HepG2 (cell line): ENCODE measurements around the gene PALM. TPM values are rescaled to one million over a fixed set of nuclear protein-coding genes. Genes with fewer than 3 reads are reported as not detected.

Experiments
- ARNT ChIP-seq: fragments of 450-650 bp; IDR thresholded peaks from 2 replicates; pipeline ENCODE4 v1.6.1; 2017
- ASH2L ChIP-seq: fragments of 300-600, 200-600 bp; sonication (generic); IDR thresholded peaks from 2 replicates; pipeline ENCODE4 v1.7.0; 2017; ENCODE audit warnings: low read depth, mild to moderate bottlenecking, moderate library complexity, mixed read lengths, low read length; ENCODE audit not compliant: insufficient read length
- CBX5 ChIP-seq: sonication (generic); formaldehyde crosslinking; IDR thresholded peaks from 2 replicates; pipeline ENCODE4 v1.4.0; 2020; ENCODE audit warnings: missing genetic modification reagents, borderline replicate concordance
- CC2D1A ChIP-seq: sonication (generic); formaldehyde crosslinking; IDR thresholded peaks from 2 replicates; pipeline ENCODE4 v1.8.1; 2023; ENCODE audit warnings: mild to moderate bottlenecking, missing genetic modification reagents
- FOXC1 ChIP-seq: sonication (generic); formaldehyde crosslinking; IDR thresholded peaks from 2 replicates; pipeline ENCODE4 v1.8.0; 2022; ENCODE audit warnings: mild to moderate bottlenecking, missing genetic modification reagents, borderline replicate concordance
- KMT2B ChIP-seq: IDR thresholded peaks from 2 replicates; pipeline ENCODE4 v1.6.1; 2016; ENCODE audit warnings: missing genetic modification reagents, missing compliant biosample characterization
- MED1 ChIP-seq: sonication (generic); formaldehyde crosslinking; IDR thresholded peaks from 2 replicates; pipeline ENCODE4 v1.4.0; 2020; ENCODE audit warnings: missing genetic modification reagents
- NFATC3 ChIP-seq: sonication (generic); formaldehyde crosslinking; IDR thresholded peaks from 2 replicates; pipeline ENCODE4 v1.5.1; 2020; ENCODE audit warnings: mild to moderate bottlenecking, missing genetic modification reagents
- NFE2 ChIP-seq: sonication (generic); formaldehyde crosslinking; IDR thresholded peaks from 2 replicates; pipeline ENCODE4 v1.4.0; 2020; ENCODE audit warnings: missing genetic modification reagents
- RBFOX2 ChIP-seq: fragments of 200-400 bp; formaldehyde crosslinking; IDR thresholded peaks from 2 replicates; pipeline ENCODE4 v1.6.1; 2017; ENCODE audit warnings: low read depth, mild to moderate bottlenecking, low read length
- SIX1 ChIP-seq: sonication (generic); formaldehyde crosslinking; IDR thresholded peaks from 2 replicates; pipeline ENCODE4 v1.4.0; 2020; ENCODE audit warnings: missing genetic modification reagents, borderline replicate concordance
- SMARCC2 ChIP-seq: fragments of 450-650 bp; IDR thresholded peaks from 2 replicates; pipeline ENCODE4 v1.6.1; 2017; ENCODE audit warnings: antibody characterized with exemption, mild to moderate bottlenecking
- SMC3 ChIP-seq: IDR thresholded peaks from 2 replicates; pipeline ENCODE4 v1.6.1; 2011; ENCODE audit warnings: low read length, improper control_type of control experiment
- U2AF1 ChIP-seq: fragments of 200-400 bp; formaldehyde crosslinking; optimal IDR thresholded peaks from 2 replicates; pipeline ENCODE3; 2017; ENCODE audit warnings: mild to moderate bottlenecking, low read depth, low read length
- ZFAT ChIP-seq: sonication (generic); formaldehyde crosslinking; conservative IDR thresholded peaks from 2 replicates; pipeline ENCODE4 v1.8.1; 2023; ENCODE audit warnings: missing genetic modification reagents, inconsistent platforms
- ZNF766 ChIP-seq: sonication (generic); formaldehyde crosslinking; IDR thresholded peaks from 2 replicates; pipeline ENCODE4 v1.5.0; 2020; ENCODE audit warnings: missing genetic modification reagents, borderline replicate concordance
- polyA plus RNA-seq, 8 experiments: library from polyadenylated mRNA; depleted of rRNA in 3 of 8; stranded (reverse) in 7 of 8; unstranded in 1 of 8; fragments of >200 nt; fragmentation: Illumina TruSeq in 4 of 8; extraction: Trizol in 4 of 8; gene quantifications; 2 replicates each; pipeline versions ENCODE4 v1.2.1 to v1.2.3, GENCODE V29; 2011 to 2016; ENCODE audit warnings: low read depth in 4 of 8, missing spikeins in 1 of 8, mixed read lengths in 1 of 8; ENCODE audit not compliant: insufficient read depth in 1 of 8
- total RNA-seq, 5 experiments: library from RNA; depleted of rRNA; stranded (reverse); fragments of >200 nt; fragmentation: Illumina TruSeq; extraction: Trizol; gene quantifications; 2 replicates each; pipeline ENCODE4 v1.2.3, GENCODE V29; 2016; ENCODE audit warnings: low read depth in 1 of 5
- TF ChIP-seq, protein P1 (sequence below): sonication (generic); formaldehyde crosslinking; IDR thresholded peaks from 2 replicates; pipeline ENCODE4 v1.4.0; 2020; ENCODE audit warnings: missing genetic modification reagents
- TF ChIP-seq, protein P2 (sequence below): sonication (generic); formaldehyde crosslinking; IDR thresholded peaks from 2 replicates; pipeline ENCODE4 v1.4.0; 2020; ENCODE audit warnings: missing genetic modification reagents, mild to moderate bottlenecking, borderline replicate concordance
- TF ChIP-seq, protein P3 (sequence below): sonication (generic); formaldehyde crosslinking; IDR thresholded peaks from 2 replicates; pipeline ENCODE4 v1.9.0; 2021; ENCODE audit warnings: missing genetic modification reagents, borderline replicate concordance
- TF ChIP-seq, protein P4 (sequence below): sonication (generic); formaldehyde crosslinking; IDR thresholded peaks from 2 replicates; pipeline ENCODE4 v1.5.0; 2020; ENCODE audit warnings: mild to moderate bottlenecking, missing genetic modification reagents, borderline replicate concordance

The PALM gene
- total and polyA plus RNA-seq, 2 of the 13 experiments (the other 11 are each of a cell fraction or from before 2014, with no cell fraction given) = 4.0 to 9.7 TPM

DNA sequence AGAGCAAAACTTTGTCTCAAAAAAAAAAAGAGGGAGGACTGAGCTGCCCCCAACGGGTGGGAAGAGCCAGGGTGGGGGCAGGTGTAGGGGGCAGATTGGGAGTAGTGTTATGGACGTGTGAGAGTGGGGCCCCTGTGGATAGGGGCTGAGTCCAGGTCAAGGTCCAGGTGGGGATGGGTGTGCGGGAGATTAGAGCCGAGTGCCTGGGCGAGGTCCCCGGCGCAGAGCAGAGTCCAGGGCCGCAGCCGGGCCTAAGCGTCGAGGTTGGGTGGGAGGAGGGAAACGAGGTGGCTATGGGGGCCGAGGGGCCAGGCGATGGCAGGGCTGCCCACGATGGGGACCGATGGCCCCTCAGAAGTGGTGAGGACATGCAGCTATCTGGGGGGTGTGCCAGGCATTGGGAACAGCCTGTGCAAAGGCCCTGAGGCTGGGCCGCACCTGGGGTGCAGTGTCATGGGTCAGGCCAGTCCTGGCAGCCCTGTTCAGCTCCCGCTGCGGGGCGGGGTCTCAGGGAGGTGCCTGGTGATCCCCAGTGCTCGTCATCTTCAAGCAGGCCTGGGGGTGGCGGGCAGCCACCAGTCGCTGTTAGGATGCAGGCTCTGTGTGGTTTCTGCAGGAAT lies 29.9 kb downstream of the PALM start (continued):
- TF ChIP-seq, protein P1, sequence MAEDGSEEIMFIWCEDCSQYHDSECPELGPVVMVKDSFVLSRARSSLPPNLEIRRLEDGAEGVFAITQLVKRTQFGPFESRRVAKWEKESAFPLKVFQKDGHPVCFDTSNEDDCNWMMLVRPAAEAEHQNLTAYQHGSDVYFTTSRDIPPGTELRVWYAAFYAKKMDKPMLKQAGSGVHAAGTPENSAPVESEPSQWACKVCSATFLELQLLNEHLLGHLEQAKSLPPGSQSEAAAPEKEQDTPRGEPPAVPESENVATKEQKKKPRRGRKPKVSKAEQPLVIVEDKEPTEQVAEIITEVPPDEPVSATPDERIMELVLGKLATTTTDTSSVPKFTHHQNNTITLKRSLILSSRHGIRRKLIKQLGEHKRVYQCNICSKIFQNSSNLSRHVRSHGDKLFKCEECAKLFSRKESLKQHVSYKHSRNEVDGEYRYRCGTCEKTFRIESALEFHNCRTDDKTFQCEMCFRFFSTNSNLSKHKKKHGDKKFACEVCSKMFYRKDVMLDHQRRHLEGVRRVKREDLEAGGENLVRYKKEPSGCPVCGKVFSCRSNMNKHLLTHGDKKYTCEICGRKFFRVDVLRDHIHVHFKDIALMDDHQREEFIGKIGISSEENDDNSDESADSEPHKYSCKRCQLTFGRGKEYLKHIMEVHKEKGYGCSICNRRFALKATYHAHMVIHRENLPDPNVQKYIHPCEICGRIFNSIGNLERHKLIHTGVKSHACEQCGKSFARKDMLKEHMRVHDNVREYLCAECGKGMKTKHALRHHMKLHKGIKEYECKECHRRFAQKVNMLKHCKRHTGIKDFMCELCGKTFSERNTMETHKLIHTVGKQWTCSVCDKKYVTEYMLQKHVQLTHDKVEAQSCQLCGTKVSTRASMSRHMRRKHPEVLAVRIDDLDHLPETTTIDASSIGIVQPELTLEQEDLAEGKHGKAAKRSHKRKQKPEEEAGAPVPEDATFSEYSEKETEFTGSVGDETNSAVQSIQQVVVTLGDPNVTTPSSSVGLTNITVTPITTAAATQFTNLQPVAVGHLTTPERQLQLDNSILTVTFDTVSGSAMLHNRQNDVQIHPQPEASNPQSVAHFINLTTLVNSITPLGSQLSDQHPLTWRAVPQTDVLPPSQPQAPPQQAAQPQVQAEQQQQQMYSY = no peak
- TF ChIP-seq CC2D1A (CRISPR knock-in tag) = no peak
- TF ChIP-seq ZFAT (CRISPR knock-in tag) = no peak
- TF ChIP-seq SMARCC2 = no peak
- peak; percentile 90 for TF ChIP-seq MED1 (CRISPR knock-in tag)
- peak; percentile 53 for TF ChIP-seq U2AF1
- no peak for TF ChIP-seq SMC3
- peak; percentile 82; the same call in 1 of the 2 replicates for TF ChIP-seq CBX5
- TF ChIP-seq, protein P2, sequence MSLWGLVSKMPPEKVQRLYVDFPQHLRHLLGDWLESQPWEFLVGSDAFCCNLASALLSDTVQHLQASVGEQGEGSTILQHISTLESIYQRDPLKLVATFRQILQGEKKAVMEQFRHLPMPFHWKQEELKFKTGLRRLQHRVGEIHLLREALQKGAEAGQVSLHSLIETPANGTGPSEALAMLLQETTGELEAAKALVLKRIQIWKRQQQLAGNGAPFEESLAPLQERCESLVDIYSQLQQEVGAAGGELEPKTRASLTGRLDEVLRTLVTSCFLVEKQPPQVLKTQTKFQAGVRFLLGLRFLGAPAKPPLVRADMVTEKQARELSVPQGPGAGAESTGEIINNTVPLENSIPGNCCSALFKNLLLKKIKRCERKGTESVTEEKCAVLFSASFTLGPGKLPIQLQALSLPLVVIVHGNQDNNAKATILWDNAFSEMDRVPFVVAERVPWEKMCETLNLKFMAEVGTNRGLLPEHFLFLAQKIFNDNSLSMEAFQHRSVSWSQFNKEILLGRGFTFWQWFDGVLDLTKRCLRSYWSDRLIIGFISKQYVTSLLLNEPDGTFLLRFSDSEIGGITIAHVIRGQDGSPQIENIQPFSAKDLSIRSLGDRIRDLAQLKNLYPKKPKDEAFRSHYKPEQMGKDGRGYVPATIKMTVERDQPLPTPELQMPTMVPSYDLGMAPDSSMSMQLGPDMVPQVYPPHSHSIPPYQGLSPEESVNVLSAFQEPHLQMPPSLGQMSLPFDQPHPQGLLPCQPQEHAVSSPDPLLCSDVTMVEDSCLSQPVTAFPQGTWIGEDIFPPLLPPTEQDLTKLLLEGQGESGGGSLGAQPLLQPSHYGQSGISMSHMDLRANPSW (CRISPR knock-in tag) = peak; percentile 72; the same call in 1 of the 2 replicates
- TF ChIP-seq, protein P3, sequence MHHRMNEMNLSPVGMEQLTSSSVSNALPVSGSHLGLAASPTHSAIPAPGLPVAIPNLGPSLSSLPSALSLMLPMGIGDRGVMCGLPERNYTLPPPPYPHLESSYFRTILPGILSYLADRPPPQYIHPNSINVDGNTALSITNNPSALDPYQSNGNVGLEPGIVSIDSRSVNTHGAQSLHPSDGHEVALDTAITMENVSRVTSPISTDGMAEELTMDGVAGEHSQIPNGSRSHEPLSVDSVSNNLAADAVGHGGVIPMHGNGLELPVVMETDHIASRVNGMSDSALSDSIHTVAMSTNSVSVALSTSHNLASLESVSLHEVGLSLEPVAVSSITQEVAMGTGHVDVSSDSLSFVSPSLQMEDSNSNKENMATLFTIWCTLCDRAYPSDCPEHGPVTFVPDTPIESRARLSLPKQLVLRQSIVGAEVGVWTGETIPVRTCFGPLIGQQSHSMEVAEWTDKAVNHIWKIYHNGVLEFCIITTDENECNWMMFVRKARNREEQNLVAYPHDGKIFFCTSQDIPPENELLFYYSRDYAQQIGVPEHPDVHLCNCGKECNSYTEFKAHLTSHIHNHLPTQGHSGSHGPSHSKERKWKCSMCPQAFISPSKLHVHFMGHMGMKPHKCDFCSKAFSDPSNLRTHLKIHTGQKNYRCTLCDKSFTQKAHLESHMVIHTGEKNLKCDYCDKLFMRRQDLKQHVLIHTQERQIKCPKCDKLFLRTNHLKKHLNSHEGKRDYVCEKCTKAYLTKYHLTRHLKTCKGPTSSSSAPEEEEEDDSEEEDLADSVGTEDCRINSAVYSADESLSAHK = no peak
- TF ChIP-seq SIX1 (CRISPR knock-in tag) = peak; percentile 32; the same call in 1 of the 2 replicates
- TF ChIP-seq, protein P4, sequence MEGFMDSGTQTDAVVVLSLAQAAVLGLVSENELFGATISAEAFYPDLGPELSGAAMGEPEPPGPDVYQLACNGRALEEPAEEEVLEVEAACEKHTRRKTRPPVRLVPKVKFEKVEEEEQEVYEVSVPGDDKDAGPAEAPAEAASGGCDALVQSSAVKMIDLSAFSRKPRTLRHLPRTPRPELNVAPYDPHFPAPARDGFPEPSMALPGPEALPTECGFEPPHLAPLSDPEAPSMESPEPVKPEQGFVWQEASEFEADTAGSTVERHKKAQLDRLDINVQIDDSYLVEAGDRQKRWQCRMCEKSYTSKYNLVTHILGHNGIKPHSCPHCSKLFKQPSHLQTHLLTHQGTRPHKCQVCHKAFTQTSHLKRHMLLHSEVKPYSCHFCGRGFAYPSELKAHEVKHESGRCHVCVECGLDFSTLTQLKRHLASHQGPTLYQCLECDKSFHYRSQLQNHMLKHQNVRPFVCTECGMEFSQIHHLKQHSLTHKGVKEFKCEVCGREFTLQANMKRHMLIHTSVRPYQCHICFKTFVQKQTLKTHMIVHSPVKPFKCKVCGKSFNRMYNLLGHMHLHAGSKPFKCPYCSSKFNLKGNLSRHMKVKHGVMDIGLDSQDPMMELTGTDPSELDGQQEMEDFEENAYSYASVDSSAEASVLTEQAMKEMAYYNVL (CRISPR knock-in tag) = peak; percentile 91
- TF ChIP-seq ZNF766 = no peak
- peak; percentile 79 for TF ChIP-seq RBFOX2
- TF ChIP-seq KMT2B (CRISPR knock-in tag) = peak; percentile 50; the same call in 1 of the 2 replicates
- TF ChIP-seq NFE2 (CRISPR knock-in tag) = no peak
- TF ChIP-seq ASH2L = peak; percentile 97
- no peak for TF ChIP-seq NFATC3 (CRISPR knock-in tag)
- no peak for TF ChIP-seq ARNT
- TF ChIP-seq FOXC1 (CRISPR knock-in tag) = peak; percentile 58; the same call in 1 of the 2 replicates
